Mesendoderm (in vitro differentiated cells): Measurements from ENCODE around the gene C10orf95.

Experiments used
- DNase-seq: peaks from one replicate; pipeline ENCODE4 v3.0.0; 2013
- H2AK5ac ChIP-seq: 2 replicates; pipeline ENCODE4 v1.6.1; 2013; ENCODE audit warnings: low read length, inconsistent platforms
- H2BK120ac ChIP-seq: 2 replicates; pipeline ENCODE4 v1.6.1; 2013; ENCODE audit warnings: low read depth, mild to moderate bottlenecking, low read length, moderate library complexity, mixed read lengths
- H2BK15ac ChIP-seq: replicated peaks from 2 replicates; pipeline ENCODE4 v1.6.1; 2013; ENCODE audit warnings: low read depth, mild to moderate bottlenecking, moderate library complexity
- H2BK5ac ChIP-seq: 2 replicates; pipeline ENCODE4 v1.6.1; 2013; ENCODE audit warnings: low read length, inconsistent platforms
- H3K18ac ChIP-seq: 2 replicates; pipeline ENCODE4 v1.6.1; 2013; ENCODE audit warnings: mild to moderate bottlenecking, low read length, mixed read lengths
- H3K23ac ChIP-seq: one replicate; pipeline ENCODE4 v1.6.1; 2013; ENCODE audit warnings: low read length
- H3K27ac ChIP-seq: 2 replicates; pipeline ENCODE4 v1.5.1; 2013; ENCODE audit warnings: low read depth, mild to moderate bottlenecking, inconsistent platforms, low read length, moderate library complexity
- H3K27me3 ChIP-seq: 2 replicates; pipeline ENCODE4 v1.6.1; 2013; ENCODE audit warnings: low read length, control low read depth, mild to moderate bottlenecking, inconsistent platforms; ENCODE audit not compliant: insufficient read depth, poor library complexity
- H3K36me3 ChIP-seq: 2 replicates; pipeline ENCODE4 v1.6.1; 2013; ENCODE audit warnings: low read length, inconsistent platforms; ENCODE audit not compliant: control insufficient read depth, insufficient read depth
- H3K4ac ChIP-seq: one replicate; pipeline ENCODE4 v1.6.1; 2013; ENCODE audit warnings: low read depth, mild to moderate bottlenecking, low read length, moderate library complexity
- H3K4me1 ChIP-seq: 2 replicates; pipeline ENCODE4 v1.6.1; 2013; ENCODE audit warnings: low read depth, low read length, inconsistent platforms; ENCODE audit not compliant: control insufficient read depth
- H3K4me2 ChIP-seq: 2 replicates; pipeline ENCODE4 v1.6.1; 2013; ENCODE audit warnings: low read length
- H3K4me3 ChIP-seq: 2 replicates; pipeline ENCODE4 v1.5.1; 2013; ENCODE audit warnings: mild to moderate bottlenecking, low read length
- H3K56ac ChIP-seq: one replicate; pipeline ENCODE4 v1.6.1; 2013; ENCODE audit warnings: low read length
- H3K79me1 ChIP-seq: 2 replicates; pipeline ENCODE4 v1.6.1; 2013; ENCODE audit warnings: low read length, inconsistent platforms
- H3K79me2 ChIP-seq: 2 replicates; pipeline ENCODE4 v1.6.1; 2013; ENCODE audit warnings: mild to moderate bottlenecking, low read length; ENCODE audit not compliant: control insufficient read depth, insufficient read depth
- H3K9ac ChIP-seq: 2 replicates; pipeline ENCODE4 v1.6.1; 2013; ENCODE audit warnings: low read length, inconsistent platforms
- H4K5ac ChIP-seq: one replicate; pipeline ENCODE4 v1.6.1; 2013; ENCODE audit warnings: low read length
- H4K8ac ChIP-seq: one replicate; pipeline ENCODE4 v1.6.1; 2013; ENCODE audit warnings: low read depth, mild to moderate bottlenecking, control low read depth, low read length, moderate library complexity
- WGBS: extraction: QIAGEN DNeasy Blood & Tissue Kit; methylation state at CpG from one replicate; pipeline ENCODE4 v1.1.7; 2013; ENCODE audit warnings: low lambda C conversion rate, missing lambda C conversion rate; ENCODE audit not compliant: insufficient coverage; ENCODE audit errors: extremely low coverage; 5-methylcytosine and 5-hydroxymethylcytosine counted together
- small RNA-seq: library from polyadenylated mRNA; stranded (forward); fragments of <200 nt; extraction: miRNeasy Mini kit (QIAGEN cat#:217004); gene quantifications from one replicate; pipeline ENCODE3, GENCODE V24; 2013; ENCODE audit not compliant: insufficient read depth

Gene C10orf95

GRCh38 chr10:102401735-102402511, 49.4 kb downstream of the C10orf95 start:
- Histone ChIP-seq H2BK120ac (no peak overlapping the region), H2AK5ac (no peak overlapping the region), H3K4me3 (no peak overlapping the region), H4K5ac (no peak overlapping the region), H3K4ac (no peak overlapping the region), H3K4me1 (peaks cover 2% of the 10 kb centered on the region), H3K4me2 (no peak overlapping the region), H3K36me3 (no peaks in the 10 kb centered on the region), H3K27ac (no peak overlapping the region), H2BK15ac (no peak overlapping the region), H3K79me1 (no peaks in the 10 kb centered on the region), H3K18ac (no peak overlapping the region), H3K9ac (no peak overlapping the region), H3K79me2 (no peaks in the 10 kb centered on the region), H3K23ac (no peak overlapping the region), H3K56ac (no peak overlapping the region), H2BK5ac (no peak overlapping the region), H4K8ac (no peak overlapping the region), H3K27me3 (no peaks in the 10 kb centered on the region)
- no CpG with 5 or more reads among the region's 18 CpGs for WGBS
- peak; percentile 92 for DNase-seq

GRCh38 chr10:102401342-102401654, 50.0 kb downstream of the C10orf95 start:
- H2AK5ac ChIP-seq = no peak overlapping the region
- WGBS = no CpG with 5 or more reads among the region's 8 CpGs
- H3K56ac ChIP-seq = no peak overlapping the region
- H3K4me2 ChIP-seq = no peak overlapping the region
- H4K8ac ChIP-seq = no peak overlapping the region
- DNase-seq = no peak
- H2BK120ac ChIP-seq = no peak overlapping the region
- H3K27me3 ChIP-seq = no peaks in the 10 kb centered on the region
- no peaks in the 10 kb centered on the region for H3K79me1 ChIP-seq
- H2BK15ac ChIP-seq = no peak overlapping the region
- no peaks in the 10 kb centered on the region for H3K36me3 ChIP-seq
- no peak overlapping the region for H3K27ac ChIP-seq
- H3K9ac ChIP-seq = no peak overlapping the region
- H3K4me3 ChIP-seq = no peak overlapping the region
- H2BK5ac ChIP-seq = no peak overlapping the region
- peaks cover 4% of the 10 kb centered on the region for H3K4me1 ChIP-seq
- no peak overlapping the region for H3K4ac ChIP-seq
- H3K79me2 ChIP-seq = no peaks in the 10 kb centered on the region
- no peak overlapping the region for H4K5ac ChIP-seq
- H3K18ac ChIP-seq = no peak overlapping the region
- no peak overlapping the region for H3K23ac ChIP-seq

GRCh38 chr10:102400598-102401341, 50.6 kb downstream of the C10orf95 start:
- no peak overlapping the region for H3K9ac ChIP-seq
- H3K56ac ChIP-seq = no peak overlapping the region
- H3K4me1 ChIP-seq = peaks cover 7% of the 10 kb centered on the region
- no peaks in the 10 kb centered on the region for H3K79me1 ChIP-seq
- no peak overlapping the region for H3K18ac ChIP-seq
- H2AK5ac ChIP-seq = no peak overlapping the region
- H2BK120ac ChIP-seq = no peak overlapping the region
- H3K23ac ChIP-seq = no peak overlapping the region
- no peak overlapping the region for H4K5ac ChIP-seq
- no CpG with 5 or more reads among the region's 22 CpGs for WGBS
- no peak overlapping the region for H3K4me3 ChIP-seq
- DNase-seq = no peak
- H3K27me3 ChIP-seq = no peaks in the 10 kb centered on the region
- H3K36me3 ChIP-seq = no peaks in the 10 kb centered on the region
- H2BK15ac ChIP-seq = no peak overlapping the region
- no peak overlapping the region for H3K4me2 ChIP-seq
- H3K4ac ChIP-seq = no peak overlapping the region
- H4K8ac ChIP-seq = no peak overlapping the region
- H2BK5ac ChIP-seq = no peak overlapping the region
- no peak overlapping the region for H3K27ac ChIP-seq
- no peaks in the 10 kb centered on the region for H3K79me2 ChIP-seq

- Histone ChIP-seq H3K56ac (peak overlapping the region; percentile 75), H4K8ac (no peak overlapping the region)
- no CpG with 5 or more reads among the region's 17 CpGs for WGBS
Measured at GRCh38 chr10:102400076-102400475, 51.3 kb downstream of the C10orf95 start.

More at GRCh38 chr10:102400076-102400475, 51.3 kb downstream of the C10orf95 start:
- no peak overlapping the region for H3K23ac ChIP-seq
- no peak overlapping the region for H2BK120ac ChIP-seq
- H3K36me3 ChIP-seq = no peaks in the 10 kb centered on the region
- H3K18ac ChIP-seq = no peak overlapping the region
- no peak overlapping the region for H4K5ac ChIP-seq
- no peak for DNase-seq
- peaks cover 7% of the 10 kb centered on the region for H3K4me1 ChIP-seq
- peak overlapping the region; percentile 41 for H3K9ac ChIP-seq
- no peaks in the 10 kb centered on the region for H3K27me3 ChIP-seq
- H3K4me3 ChIP-seq = no peak overlapping the region
- no peak overlapping the region for H2AK5ac ChIP-seq
- no peaks in the 10 kb centered on the region for H3K79me1 ChIP-seq
- no peak overlapping the region for H2BK5ac ChIP-seq
- H3K4ac ChIP-seq = no peak overlapping the region
- H2BK15ac ChIP-seq = no peak overlapping the region
- no peak overlapping the region for H3K27ac ChIP-seq
- H3K79me2 ChIP-seq = no peaks in the 10 kb centered on the region
- no peak overlapping the region for H3K4me2 ChIP-seq

Small RNA genes within 50 kb of the gene (small RNA-seq; reads per million reads assigned to genes)
- 384 reads per million, percentile 98 among the genes with 10 or more reads in this experiment for gene MIR146B
